Germinal center (tissue), 1 donor: Measurements from ENCODE around the gene LANCL2.
A peak's percentile ranks its signal among the peaks of the same experiment; 100 is the strongest.
"Not testable (repeated sequence)": the region's sequence is repeated elsewhere in the genome, so short reads cannot be mapped to it uniquely, and the experiment has no call there.

ENCODE experiments used
- DNase-seq: peaks from one replicate; pipeline ENCODE4 v3.0.0; 2012; ENCODE audit warnings: mixed read lengths, low spot score

Gene LANCL2

GRCh38 chr7:55362927-55363326 is 2.2 kb upstream of the LANCL2 start:
- no peak for DNase-seq

- no peak for DNase-seq
Measured at GRCh38 chr7:55363386-55364170, 1.6 kb upstream of the LANCL2 start.

- peak; percentile 89 for DNase-seq
Measured at GRCh38 chr7:55365675-55366460, 731 bp downstream of the LANCL2 start.

- DNase-seq = no peak
Measured at GRCh38 chr7:55366461-55367070, 1.4 kb downstream of the LANCL2 start.

GRCh38 chr7:55367283-55367840 is 2.2 kb downstream of the LANCL2 start:
- DNase-seq = no peak

- no peak for DNase-seq
Measured at GRCh38 chr7:55369427-55370400, 4.6 kb downstream of the LANCL2 start.

GRCh38 chr7:55374213-55374612 is 9.1 kb downstream of the LANCL2 start:
- no peak for DNase-seq

- DNase-seq = no peak
Measured at GRCh38 chr7:55375237-55375636, 10.1 kb downstream of the LANCL2 start.

GRCh38 chr7:55377162-55377817 is 12.2 kb downstream of the LANCL2 start:
- DNase-seq = no peak

- no peak for DNase-seq
Measured at GRCh38 chr7:55379285-55379684, 14.1 kb downstream of the LANCL2 start.

GRCh38 chr7:55381189-55381588 is 16.1 kb downstream of the LANCL2 start:
- DNase-seq = no peak

GRCh38 chr7:55381696-55382095 is 16.6 kb downstream of the LANCL2 start:
- DNase-seq = no peak

- no peak for DNase-seq
Measured at GRCh38 chr7:55382251-55382650, 17.1 kb downstream of the LANCL2 start.

- DNase-seq = no peak
Measured at GRCh38 chr7:55386541-55386940, 21.4 kb downstream of the LANCL2 start.

GRCh38 chr7:55387062-55387965 is 22.2 kb downstream of the LANCL2 start:
- DNase-seq = no peak

GRCh38 chr7:55396233-55396785 is 31.2 kb downstream of the LANCL2 start:
- DNase-seq = no peak

- DNase-seq = no peak
Measured at GRCh38 chr7:55397617-55398016, 32.5 kb downstream of the LANCL2 start.

- no peak for DNase-seq
Measured at GRCh38 chr7:55400191-55400590, 35.1 kb downstream of the LANCL2 start.

GRCh38 chr7:55402506-55402905 is 37.4 kb downstream of the LANCL2 start:
- not testable (repeated sequence) for DNase-seq
